ENCODE results near the gene TRIM28.

TRIM28 gene

GRCh38 chr19:58549664-58550361 is 5.9 kb downstream of the TRIM28 start:
- no peak for DNase-seq

- DNase-seq, result no peak
Measured at GRCh38 chr19:58550362-58551122, 6.7 kb downstream of the TRIM28 start.

- DNase-seq, result no peak
Measured at GRCh38 chr19:58551123-58551497, 7.2 kb downstream of the TRIM28 start.

GRCh38 chr19:58551577-58552471 is 8.0 kb downstream of the TRIM28 start:
- no peak for DNase-seq

- no peak for DNase-seq
Measured at GRCh38 chr19:58552655-58553054, 8.8 kb downstream of the TRIM28 start.

GRCh38 chr19:58553799-58554493 is 10.1 kb downstream of the TRIM28 start:
- DNase-seq, result no peak

GRCh38 chr19:58554494-58555368 is 10.9 kb downstream of the TRIM28 start, which contains the start of gene CHMP2A:
Gene CHMP2A (minus strand): TSS chr19:58555105. CDS start chr19:58554212, 893 bp downstream.
- peak; percentile 99 to 100 for DNase-seq

GRCh38 chr19:58555369-58555885 is 11.6 kb downstream of the TRIM28 start:
- no peak for DNase-seq

GRCh38 chr19:58555920-58556621 is 12.2 kb downstream of the TRIM28 start:
- no peak for DNase-seq

- no peak for DNase-seq
Measured at GRCh38 chr19:58556622-58557220, 12.9 kb downstream of the TRIM28 start.

GRCh38 chr19:58557221-58558065 is 13.6 kb downstream of the TRIM28 start:
- DNase-seq, result no peak

GRCh38 chr19:58558066-58558622 is 14.3 kb downstream of the TRIM28 start, which contains the start of gene UBE2M:
Gene UBE2M (minus strand): TSS chr19:58558611. CDS start chr19:58558381, 230 bp downstream.
- peak; percentile 59 to 63 for DNase-seq

- peak; percentile 99 for DNase-seq
Measured at GRCh38 chr19:58558623-58559274, 14.9 kb downstream of the TRIM28 start.

- DNase-seq, result peak; percentile 87 to 92
Measured at GRCh38 chr19:58559275-58560006, 15.6 kb downstream of the TRIM28 start.

- no peak for DNase-seq
Measured at GRCh38 chr19:58560007-58560887, 16.4 kb downstream of the TRIM28 start.

- no peak for DNase-seq
Measured at GRCh38 chr19:58560921-58561320, 17.1 kb downstream of the TRIM28 start.

Data from activated CD4-positive, alpha-beta T cell treated with anti-CD3 and anti-CD28 coated beads, Interleukin-2, amount 50 U/mL, for 48 hours (primary cell).